Stimulated activated memory B cell treated with anti-CD40 and anti-IgM and Interleukin-4, amounts not matched to agents 10 μg/mL and 1 μg/mL and 100 μg/mL, for 72 hours (primary cell): ENCODE data around the gene KLK13.

Source experiments
- ATAC-seq: fragments of 150-1000 bp; cut with Tn5 transposase; 2 replicates; pipeline ENCODE4 v1.10.0; 2021
- H3K27ac Mint-ChIP-seq: one replicate; pipeline ENCODE4 v1.8.0; 2022; ENCODE audit warnings: mild to moderate bottlenecking, mixed read lengths
- H3K27me3 Mint-ChIP-seq: one replicate; pipeline ENCODE4 v1.8.0; 2022; ENCODE audit warnings: mixed read lengths
- H3K36me3 Mint-ChIP-seq: one replicate; pipeline ENCODE4 v1.8.0; 2022; ENCODE audit warnings: mixed read lengths
- H3K4me1 Mint-ChIP-seq: one replicate; pipeline ENCODE4 v1.8.0; 2022; ENCODE audit warnings: mixed read lengths
- H3K4me3 Mint-ChIP-seq: one replicate; pipeline ENCODE4 v1.8.0; 2022; ENCODE audit warnings: mild to moderate bottlenecking, moderate library complexity, mixed read lengths
- H3K9me3 Mint-ChIP-seq: one replicate; pipeline ENCODE4 v1.8.0; 2022; ENCODE audit warnings: mixed read lengths

KLK13 gene

DNA sequence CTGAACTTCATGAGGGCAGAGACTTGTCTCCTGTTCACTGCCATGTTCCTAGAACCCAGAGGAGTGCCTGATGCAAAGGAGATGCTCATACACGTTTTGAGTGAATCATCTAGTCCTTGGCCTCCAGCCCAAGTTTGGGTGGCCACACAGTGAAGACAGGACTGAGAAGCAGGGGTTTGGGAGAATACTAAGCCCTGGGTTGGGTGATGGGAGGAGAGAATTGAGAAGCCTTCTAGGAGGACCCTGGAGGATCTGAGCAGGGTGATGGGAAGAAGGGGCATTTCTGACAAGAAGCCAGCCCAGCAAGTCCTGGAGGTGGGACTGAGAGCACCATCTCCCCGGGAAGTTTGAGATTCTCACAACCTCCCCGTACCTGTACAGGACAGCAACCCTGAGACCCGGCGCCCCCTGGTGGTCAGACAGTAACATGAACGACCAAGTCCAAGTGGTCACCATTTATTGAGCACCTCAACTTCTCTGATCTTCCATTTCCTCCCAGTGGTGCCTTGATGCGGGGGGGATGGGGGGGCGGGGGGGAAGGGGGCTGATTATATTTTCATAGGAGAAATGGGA, 32.4 kb upstream of the KLK13 start:
- H3K27me3 Mint-ChIP-seq = no peaks in the 10 kb centered on the region
- H3K4me1 Mint-ChIP-seq = peaks cover 20% of the 10 kb centered on the region
- peaks cover 34% of the 10 kb centered on the region for H3K36me3 Mint-ChIP-seq
- H3K27ac Mint-ChIP-seq = no peak overlapping the region
- no peak overlapping the region for H3K4me3 Mint-ChIP-seq
- H3K9me3 Mint-ChIP-seq = no peaks in the 10 kb centered on the region
- peak; percentile 68 for ATAC-seq

DNA sequence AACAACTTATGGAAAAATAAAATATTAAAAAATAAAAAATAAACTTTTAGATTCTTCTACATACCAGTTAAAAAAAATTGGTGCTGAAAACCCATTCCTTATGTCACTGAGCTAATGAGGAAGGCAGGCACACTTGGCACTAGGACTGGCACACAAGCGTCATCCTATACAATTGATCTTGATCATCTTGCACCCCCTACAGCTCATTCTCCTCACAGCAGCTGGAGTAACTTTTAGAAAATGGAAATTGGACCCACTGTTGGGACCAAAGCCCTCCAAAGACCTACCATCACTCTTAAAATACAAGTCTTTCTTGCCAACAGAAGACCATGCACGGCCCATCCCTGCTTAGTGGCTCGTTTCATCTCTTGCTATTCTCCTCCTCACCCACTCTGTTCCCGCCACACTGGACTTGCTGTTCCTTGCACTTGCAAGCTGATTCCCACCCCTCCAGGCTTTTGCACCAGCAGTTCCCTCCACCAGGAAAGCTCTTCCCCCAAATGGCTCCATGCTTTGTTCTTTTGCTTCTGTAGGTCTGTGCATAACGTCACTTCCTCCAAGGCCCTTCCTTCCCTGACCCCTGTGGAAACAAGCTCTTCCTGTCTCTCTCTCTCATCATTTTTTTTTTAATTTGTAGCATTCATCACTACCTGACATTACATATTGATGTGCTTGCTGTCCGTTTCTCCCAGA, 31.7 kb upstream of the KLK13 start:
- H3K36me3 Mint-ChIP-seq = peaks cover 34% of the 10 kb centered on the region
- H3K4me3 Mint-ChIP-seq = no peak overlapping the region
- H3K4me1 Mint-ChIP-seq = peaks cover 16% of the 10 kb centered on the region
- no peaks in the 10 kb centered on the region for H3K27me3 Mint-ChIP-seq
- ATAC-seq = no peak
- no peak overlapping the region for H3K27ac Mint-ChIP-seq
- no peaks in the 10 kb centered on the region for H3K9me3 Mint-ChIP-seq

GRCh38 chr19:51094696-51095279, 29.9 kb upstream of the KLK13 start:
- Mint-ChIP-seq H3K4me3 (no peak overlapping the region), H3K4me1 (peaks cover 11% of the 10 kb centered on the region), H3K9me3 (no peaks in the 10 kb centered on the region), H3K27ac (no peak overlapping the region), H3K36me3 (peaks cover 26% of the 10 kb centered on the region), H3K27me3 (no peaks in the 10 kb centered on the region)
- no peak for ATAC-seq

- Mint-ChIP-seq H3K4me1 (peaks cover 7% of the 10 kb centered on the region), H3K36me3 (peaks cover 25% of the 10 kb centered on the region), H3K9me3 (no peaks in the 10 kb centered on the region), H3K4me3 (no peak overlapping the region), H3K27me3 (no peaks in the 10 kb centered on the region), H3K27ac (no peak overlapping the region)
- no peak for ATAC-seq
These were observed 28.8 kb upstream of the KLK13 start for GRCh38 chr19:51093510-51094345.

DNA sequence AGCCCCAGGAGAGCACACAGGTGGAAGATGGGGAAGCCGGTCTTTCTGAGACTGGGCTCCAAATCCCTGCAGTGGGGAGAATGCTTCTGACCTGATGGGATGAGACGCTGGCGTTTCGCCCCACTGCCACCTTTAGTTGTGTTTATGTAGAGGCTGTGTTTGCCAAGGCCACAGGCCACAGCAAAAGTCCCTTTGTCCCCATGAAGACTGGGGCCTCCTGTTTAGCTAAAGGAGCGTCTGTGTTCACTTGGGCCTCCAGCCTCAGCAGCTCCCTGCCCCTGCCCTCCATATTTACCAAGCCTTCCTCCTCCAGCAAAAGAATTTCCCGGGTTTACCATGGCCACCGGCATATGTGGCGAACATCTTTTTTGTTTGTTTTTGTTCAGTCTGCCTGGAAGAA, 28.2 kb upstream of the KLK13 start:
- Mint-ChIP-seq H3K4me1 (peaks cover 7% of the 10 kb centered on the region), H3K9me3 (no peaks in the 10 kb centered on the region), H3K27ac (no peak overlapping the region), H3K27me3 (no peaks in the 10 kb centered on the region), H3K36me3 (peaks cover 22% of the 10 kb centered on the region), H3K4me3 (no peak overlapping the region)
- no peak for ATAC-seq

DNA sequence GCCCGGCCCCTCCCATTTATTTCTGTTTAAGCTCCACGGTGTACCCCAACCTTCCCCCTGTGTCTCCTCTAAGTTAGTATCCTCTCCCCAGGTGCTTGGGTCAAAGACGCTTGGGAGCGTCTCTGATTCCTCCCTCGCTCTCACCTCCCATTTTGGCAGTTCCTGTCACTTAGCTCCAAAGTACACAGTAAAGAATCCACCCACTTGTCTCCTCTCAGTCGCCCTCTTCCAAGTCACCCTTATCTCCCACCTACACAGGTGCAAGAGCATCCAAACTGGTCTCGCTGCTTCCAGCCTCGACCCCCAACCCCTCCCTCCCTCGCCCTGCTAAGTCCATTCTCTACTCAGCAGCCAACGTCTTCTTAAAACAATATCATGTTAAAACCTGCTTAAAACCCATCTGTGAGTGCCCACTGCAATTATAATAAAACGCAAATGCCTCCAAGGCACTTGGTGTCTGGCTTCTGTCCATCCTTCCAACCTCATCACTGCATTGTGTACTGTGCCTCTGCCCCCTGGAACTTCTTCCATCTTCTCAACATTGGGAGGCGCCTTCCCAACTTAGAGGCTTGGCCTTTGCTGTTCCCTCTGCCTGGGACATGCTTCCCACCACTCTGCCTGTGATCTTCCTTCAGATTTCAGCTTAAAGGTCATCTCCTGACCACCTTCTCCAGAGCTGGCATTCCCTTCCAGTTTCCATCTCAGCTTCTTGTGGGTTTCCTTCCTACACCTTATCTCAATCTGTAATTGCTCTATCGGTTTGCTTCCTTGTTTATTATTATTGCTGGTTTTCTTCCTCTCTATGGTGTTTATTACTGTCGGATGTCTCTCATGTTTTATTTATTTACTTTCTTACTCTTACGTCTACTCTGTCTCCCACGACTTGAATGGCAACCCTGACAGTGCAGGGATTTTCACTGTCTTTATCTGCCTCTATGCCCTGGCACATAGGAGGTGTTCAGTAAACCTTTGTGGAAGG, 27.3 kb upstream of the KLK13 start:
- no peaks in the 10 kb centered on the region for H3K27me3 Mint-ChIP-seq
- H3K9me3 Mint-ChIP-seq = no peaks in the 10 kb centered on the region
- no peak overlapping the region for H3K4me3 Mint-ChIP-seq
- H3K4me1 Mint-ChIP-seq = peaks cover 6% of the 10 kb centered on the region
- H3K27ac Mint-ChIP-seq = no peak overlapping the region
- H3K36me3 Mint-ChIP-seq = peaks cover 18% of the 10 kb centered on the region
- ATAC-seq = no peak

DNA sequence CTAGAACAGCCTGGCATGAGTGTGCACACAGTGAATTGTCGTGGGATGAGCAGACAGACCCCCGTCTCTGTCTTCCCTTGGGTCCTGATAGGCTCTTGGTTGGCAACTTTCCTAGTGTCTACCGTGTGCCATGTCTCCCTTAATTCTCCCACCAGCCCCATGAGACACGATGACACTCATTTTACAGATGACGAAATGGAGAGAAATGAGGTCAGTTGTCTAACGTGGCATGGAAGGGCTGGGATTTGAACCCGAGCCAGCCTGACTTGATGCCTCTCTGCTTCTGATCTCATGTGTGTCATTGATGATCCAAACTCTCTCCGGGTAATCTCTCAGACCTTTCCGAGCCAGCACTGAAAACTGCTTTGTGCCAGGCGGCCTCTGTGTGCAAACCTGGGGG, 26.2 kb upstream of the KLK13 start:
- peaks cover 21% of the 10 kb centered on the region for H3K36me3 Mint-ChIP-seq
- no peaks in the 10 kb centered on the region for H3K9me3 Mint-ChIP-seq
- H3K27me3 Mint-ChIP-seq = no peaks in the 10 kb centered on the region
- ATAC-seq = no peak
- H3K4me3 Mint-ChIP-seq = no peak overlapping the region
- H3K27ac Mint-ChIP-seq = no peak overlapping the region
- no peaks in the 10 kb centered on the region for H3K4me1 Mint-ChIP-seq

GRCh38 chr19:51090471-51090870, 25.6 kb upstream of the KLK13 start:
- ATAC-seq = peak; percentile 14
- peaks cover 21% of the 10 kb centered on the region for H3K36me3 Mint-ChIP-seq
- H3K27me3 Mint-ChIP-seq = no peaks in the 10 kb centered on the region
- no peaks in the 10 kb centered on the region for H3K9me3 Mint-ChIP-seq
- H3K4me3 Mint-ChIP-seq = no peak overlapping the region
- no peak overlapping the region for H3K27ac Mint-ChIP-seq
- H3K4me1 Mint-ChIP-seq = no peaks in the 10 kb centered on the region

GRCh38 chr19:51089786-51090185, 24.9 kb upstream of the KLK13 start:
- no peak for ATAC-seq
- H3K36me3 Mint-ChIP-seq = peaks cover 21% of the 10 kb centered on the region
- no peak overlapping the region for H3K27ac Mint-ChIP-seq
- no peaks in the 10 kb centered on the region for H3K9me3 Mint-ChIP-seq
- H3K4me3 Mint-ChIP-seq = no peak overlapping the region
- H3K4me1 Mint-ChIP-seq = no peaks in the 10 kb centered on the region
- no peaks in the 10 kb centered on the region for H3K27me3 Mint-ChIP-seq

DNA sequence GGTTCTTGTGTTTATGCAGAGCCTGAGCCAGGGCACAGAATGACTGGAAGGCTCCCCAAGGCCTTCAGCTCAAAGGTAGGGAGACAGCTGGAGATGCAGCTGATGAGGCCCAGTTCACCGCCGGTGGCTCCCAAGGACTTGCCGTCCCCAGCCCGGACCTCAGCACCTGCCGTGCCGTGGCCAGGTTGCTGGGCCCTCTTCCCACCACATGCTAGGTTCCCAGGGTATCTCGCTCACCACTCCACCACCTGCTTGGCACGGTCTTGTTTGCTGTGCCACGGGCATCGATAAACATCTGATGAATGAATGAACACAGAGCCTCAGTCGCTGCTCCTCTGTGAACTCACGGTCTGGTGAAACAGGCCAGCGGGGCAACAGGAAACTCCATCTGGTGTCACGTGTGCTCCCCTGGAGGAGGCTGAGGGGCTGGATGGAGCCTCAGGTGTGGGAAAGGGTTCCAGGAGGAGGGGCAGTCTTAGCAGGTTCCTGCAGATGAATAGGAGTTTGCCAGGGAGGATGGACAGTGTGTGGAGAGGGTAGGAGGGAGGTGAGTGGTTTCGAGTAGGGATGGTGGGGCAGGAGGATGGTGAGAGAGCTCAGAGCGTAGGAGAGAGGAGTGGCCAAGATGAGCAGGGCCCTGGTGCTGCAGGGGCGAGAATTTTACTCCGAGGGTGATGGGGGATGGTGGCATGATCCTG, 21.4 kb upstream of the KLK13 start:
- Mint-ChIP-seq H3K27ac (no peak overlapping the region), H3K4me1 (no peaks in the 10 kb centered on the region), H3K36me3 (peaks cover 21% of the 10 kb centered on the region), H3K27me3 (peaks cover 30% of the 10 kb centered on the region), H3K9me3 (no peaks in the 10 kb centered on the region), H3K4me3 (no peak overlapping the region)
- no peak for ATAC-seq

GRCh38 chr19:51084505-51084904, 19.6 kb upstream of the KLK13 start:
- H3K27ac Mint-ChIP-seq = no peak overlapping the region
- H3K27me3 Mint-ChIP-seq = peaks cover 30% of the 10 kb centered on the region
- no peaks in the 10 kb centered on the region for H3K9me3 Mint-ChIP-seq
- H3K4me3 Mint-ChIP-seq = no peak overlapping the region
- peak; percentile 38 for ATAC-seq
- H3K36me3 Mint-ChIP-seq = peaks cover 17% of the 10 kb centered on the region
- no peaks in the 10 kb centered on the region for H3K4me1 Mint-ChIP-seq

DNA sequence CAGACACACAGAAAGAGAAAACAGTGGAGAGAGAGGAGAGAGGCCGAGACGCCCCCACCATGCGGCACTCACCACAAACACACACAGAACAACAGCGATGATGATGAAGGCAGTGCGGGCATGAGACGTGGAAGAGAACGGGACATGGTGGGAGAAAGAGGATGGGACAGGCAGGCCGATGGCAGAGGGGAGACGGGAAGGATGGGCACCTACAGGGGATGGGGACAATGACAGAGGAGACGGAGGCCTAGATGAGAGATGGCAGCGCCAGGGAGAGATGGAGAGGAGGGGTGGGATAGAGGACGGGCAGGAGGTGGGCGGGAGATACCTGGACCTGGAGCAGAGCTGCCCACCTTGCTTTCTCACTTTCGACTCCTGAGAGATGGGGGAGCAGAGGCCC, 18.9 kb upstream of the KLK13 start:
- Mint-ChIP-seq H3K9me3 (no peaks in the 10 kb centered on the region), H3K4me3 (no peak overlapping the region), H3K27me3 (peaks cover 30% of the 10 kb centered on the region), H3K36me3 (peaks cover 11% of the 10 kb centered on the region), H3K4me1 (no peaks in the 10 kb centered on the region), H3K27ac (no peak overlapping the region)
- ATAC-seq = no peak

DNA sequence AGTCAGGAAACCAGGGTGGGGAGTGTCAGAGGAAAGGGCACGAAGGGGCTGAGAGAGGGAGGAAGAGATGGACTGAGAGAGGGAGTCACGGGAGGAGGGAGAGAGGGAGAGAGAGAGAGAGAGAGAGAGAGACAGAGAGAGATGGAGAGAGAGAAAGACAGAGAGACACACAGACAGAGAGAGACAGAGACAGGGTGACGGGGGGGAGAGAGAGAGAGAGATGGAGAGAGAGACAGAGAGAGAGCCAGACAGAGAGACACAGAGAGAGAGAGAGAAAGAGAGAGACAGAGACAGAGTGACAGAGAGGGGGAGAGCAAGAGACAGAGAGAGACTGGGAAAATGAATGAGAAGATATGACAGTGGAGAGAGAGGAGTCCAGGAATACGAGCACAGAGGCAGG, 18.3 kb upstream of the KLK13 start:
- Mint-ChIP-seq H3K9me3 (no peaks in the 10 kb centered on the region), H3K4me1 (no peaks in the 10 kb centered on the region), H3K27me3 (peaks cover 30% of the 10 kb centered on the region), H3K4me3 (no peak overlapping the region), H3K36me3 (peaks cover 11% of the 10 kb centered on the region), H3K27ac (no peak overlapping the region)
- ATAC-seq = no peak

GRCh38 chr19:51082611-51083010, 17.7 kb upstream of the KLK13 start, which contains the start of gene KLK14:
Gene KLK14 (minus strand): TSS chr19:51082887. CDS start chr19:51082614, 273 bp downstream.
- H3K36me3 Mint-ChIP-seq = peaks cover 11% of the 10 kb centered on the region
- no peak for ATAC-seq
- no peaks in the 10 kb centered on the region for H3K4me1 Mint-ChIP-seq
- H3K9me3 Mint-ChIP-seq = no peaks in the 10 kb centered on the region
- H3K27me3 Mint-ChIP-seq = peaks cover 30% of the 10 kb centered on the region
- no peak within 1 kb of the TSS for H3K27ac Mint-ChIP-seq
- no peak within 1 kb of the TSS for H3K4me3 Mint-ChIP-seq
